H1 (cell line): ENCODE results near the gene RAB3B.

Experiments used
- BACH1 ChIP-seq: IDR thresholded peaks from 2 replicates; pipeline ENCODE4 v1.6.1; 2012; ENCODE audit warnings: low read length, improper control_type of control experiment
- CHD1 ChIP-seq: IDR thresholded peaks from 2 replicates; pipeline ENCODE4 v1.6.1; 2012; ENCODE audit warnings: low read depth, low read length, improper control_type of control experiment
- EP300 ChIP-seq, 2 experiments: IDR thresholded peaks; 1 replicate in 1 of 2; 2 replicates in 1 of 2; pipeline ENCODE4 v1.6.1; 2011 to 2012; ENCODE audit warnings: low read depth in 2 of 2, low read length in 2 of 2, mild to moderate bottlenecking in 2 of 2, borderline replicate concordance in 1 of 2, inconsistent platforms in 1 of 2, moderate library complexity in 1 of 2
- EZH2 ChIP-seq: fragments of 200-600 bp; sonication (generic); IDR thresholded peaks from 2 replicates; pipeline ENCODE4 v1.7.1; 2012; ENCODE audit warnings: low read depth, mild to moderate bottlenecking, moderate library complexity, low read length, inconsistent platforms; ENCODE audit not compliant: severe bottlenecking
- JUND ChIP-seq: IDR thresholded peaks from 2 replicates; pipeline ENCODE4 v1.6.1; 2011; ENCODE audit warnings: mild to moderate bottlenecking, improper control_type of control experiment, low read length
- POLR2A ChIP-seq, 2 experiments: IDR thresholded peaks; 1 replicate in 1 of 2; 2 replicates in 1 of 2; pipeline ENCODE4 v1.6.1; 2011; ENCODE audit warnings: low read depth in 2 of 2, low read length in 2 of 2, mild to moderate bottlenecking in 2 of 2; ENCODE audit errors: control extremely low read depth in 1 of 2
- POLR2AphosphoS5 ChIP-seq: IDR thresholded peaks from 2 replicates; pipeline ENCODE4 v1.6.1; 2011; ENCODE audit warnings: low read depth, low read length
- SIN3A ChIP-seq, 2 experiments: IDR thresholded peaks in 1 of 2; conservative IDR thresholded peaks in 1 of 2; 2 replicates each; pipeline ENCODE4 v1.6.1; 2011 to 2012; ENCODE audit warnings: low read length in 2 of 2, improper control_type of control experiment in 1 of 2, low read depth in 1 of 2, mild to moderate bottlenecking in 1 of 2
- TAF7 ChIP-seq: optimal IDR thresholded peaks from 2 replicates; pipeline ENCODE3; 2011; ENCODE audit warnings: low read depth, mild to moderate bottlenecking, inconsistent platforms, low read length, moderate library complexity, borderline replicate concordance
- USF2 ChIP-seq: IDR thresholded peaks from 2 replicates; pipeline ENCODE4 v1.6.1; 2011; ENCODE audit warnings: low read length, improper control_type of control experiment
- TF ChIP-seq, protein P1 (sequence below), 3 experiments: IDR thresholded peaks; 1 replicate in 2 of 3; 2 replicates in 1 of 3; pipeline versions ENCODE4 v1.5.1 to v1.6.1; 2011; ENCODE audit warnings: low read length in 3 of 3, mild to moderate bottlenecking in 3 of 3, inconsistent platforms in 2 of 3, low read depth in 1 of 3, moderate library complexity in 1 of 3; ENCODE audit not compliant: insufficient read depth in 1 of 3; ENCODE audit errors: control extremely low read depth in 1 of 3

DNA sequence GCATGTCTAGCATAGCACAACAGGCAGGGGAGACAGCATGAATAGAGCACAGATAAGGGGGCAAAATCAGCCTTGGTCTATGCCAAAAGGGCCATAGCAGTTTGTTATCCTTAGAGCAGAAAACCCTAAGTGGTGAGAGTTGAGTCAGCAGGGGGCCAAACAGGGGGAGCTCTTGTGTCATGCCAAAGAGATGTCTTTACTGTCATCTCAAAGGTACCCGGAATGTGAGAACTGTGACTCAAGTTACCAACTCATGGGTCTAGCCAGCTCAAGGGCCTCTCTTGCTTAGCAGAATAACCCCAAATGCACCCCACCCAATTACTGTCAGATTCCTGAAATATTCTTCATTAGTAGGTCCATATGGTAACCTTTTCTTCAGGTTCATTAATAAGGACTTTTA, 66.0 kb downstream of the RAB3B start:
- TF ChIP-seq SIN3A (conservative IDR thresholded peaks at IDR 0.05 in 1 of 2, IDR thresholded peaks at IDR 0.05 in 1 of 2; ENCODE audit: low read depth in 1 of 2, low read length in 2 of 2) (no peak), EZH2 (no peak), USF2 (no peak), CHD1 (no peak), TAF7 (no peak), POLR2AphosphoS5 (no peak), POLR2A (IDR thresholded peaks at IDR 0.05; ENCODE audit: control extremely low read depth in 1 of 2, low read depth in 2 of 2, low read length in 2 of 2) (no peak), JUND (no peak), EP300 (IDR thresholded peaks at IDR 0.05; ENCODE audit: borderline replicate concordance in 1 of 2, low read depth in 2 of 2, low read length in 2 of 2) (no peak), BACH1 (no peak)
- TF ChIP-seq, protein P1, sequence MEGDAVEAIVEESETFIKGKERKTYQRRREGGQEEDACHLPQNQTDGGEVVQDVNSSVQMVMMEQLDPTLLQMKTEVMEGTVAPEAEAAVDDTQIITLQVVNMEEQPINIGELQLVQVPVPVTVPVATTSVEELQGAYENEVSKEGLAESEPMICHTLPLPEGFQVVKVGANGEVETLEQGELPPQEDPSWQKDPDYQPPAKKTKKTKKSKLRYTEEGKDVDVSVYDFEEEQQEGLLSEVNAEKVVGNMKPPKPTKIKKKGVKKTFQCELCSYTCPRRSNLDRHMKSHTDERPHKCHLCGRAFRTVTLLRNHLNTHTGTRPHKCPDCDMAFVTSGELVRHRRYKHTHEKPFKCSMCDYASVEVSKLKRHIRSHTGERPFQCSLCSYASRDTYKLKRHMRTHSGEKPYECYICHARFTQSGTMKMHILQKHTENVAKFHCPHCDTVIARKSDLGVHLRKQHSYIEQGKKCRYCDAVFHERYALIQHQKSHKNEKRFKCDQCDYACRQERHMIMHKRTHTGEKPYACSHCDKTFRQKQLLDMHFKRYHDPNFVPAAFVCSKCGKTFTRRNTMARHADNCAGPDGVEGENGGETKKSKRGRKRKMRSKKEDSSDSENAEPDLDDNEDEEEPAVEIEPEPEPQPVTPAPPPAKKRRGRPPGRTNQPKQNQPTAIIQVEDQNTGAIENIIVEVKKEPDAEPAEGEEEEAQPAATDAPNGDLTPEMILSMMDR (IDR thresholded peaks at IDR 0.05; ENCODE audit: control extremely low read depth in 1 of 3, insufficient read depth in 1 of 3, low read depth in 1 of 3, low read length in 3 of 3), result no peak
